Liver (tissue), 9 donors: Measurements from ENCODE around the gene TAL2. TPM values are rescaled to one million over a fixed set of nuclear protein-coding genes. Genes with fewer than 3 reads are reported as not detected.

Experiments used
- DNase-seq: peaks from one replicate; pipeline ENCODE4 v3.0.0-alpha.2; 2017; ENCODE audit warnings: low spot score
- H3K27ac ChIP-seq, 2 donors: one replicate each; pipeline ENCODE4 v1.7.0; 2013; ENCODE audit warnings: inconsistent platforms in 2 of 2, low read length in 2 of 2, control low read depth in 1 of 2, low read depth in 1 of 2, mild to moderate bottlenecking in 1 of 2
- H3K27me3 ChIP-seq, 4 donors: one replicate each; pipeline versions ENCODE4 v1.6.1 to v1.7.0; 2013; ENCODE audit warnings: low read length in 3 of 4, inconsistent platforms in 1 of 4, mild to moderate bottlenecking in 1 of 4, moderate library complexity in 1 of 4; ENCODE audit not compliant: control insufficient read depth in 4 of 4, insufficient read depth in 4 of 4
- H3K36me3 ChIP-seq, 4 donors: one replicate each; pipeline versions ENCODE4 v1.6.1 to v1.7.0; 2013; ENCODE audit warnings: low read length in 3 of 4, mild to moderate bottlenecking in 3 of 4, low read depth in 1 of 4, moderate library complexity in 1 of 4; ENCODE audit not compliant: control insufficient read depth in 4 of 4, insufficient read depth in 3 of 4
- H3K4me1 ChIP-seq, 4 donors: one replicate each; pipeline versions ENCODE4 v1.6.1 to v1.7.0; 2013; ENCODE audit warnings: low read length in 3 of 4, mild to moderate bottlenecking in 3 of 4, moderate library complexity in 1 of 4; ENCODE audit not compliant: control insufficient read depth in 4 of 4, insufficient read depth in 4 of 4
- H3K4me3 ChIP-seq, 3 donors: one replicate each; pipeline versions ENCODE4 v1.6.1 to v1.7.0; 2013; ENCODE audit warnings: low read length in 3 of 3, control low read depth in 1 of 3, low read depth in 1 of 3, mild to moderate bottlenecking in 1 of 3
- H3K9ac ChIP-seq, 2 donors: one replicate each; pipeline ENCODE4 v1.7.0; 2013; ENCODE audit warnings: low read length in 2 of 2, mild to moderate bottlenecking in 2 of 2, moderate library complexity in 2 of 2, control low read depth in 1 of 2, low read depth in 1 of 2
- H3K9me3 ChIP-seq, 4 donors: one replicate each; pipeline versions ENCODE4 v1.6.1 to v1.7.0; 2013; ENCODE audit warnings: low read length in 3 of 4; ENCODE audit not compliant: control insufficient read depth in 4 of 4
- EGR1 ChIP-seq, 2 donors: IDR thresholded peaks; 2 replicates each; pipeline ENCODE4 v1.6.1; 2016 to 2018; ENCODE audit warnings: antibody characterized with exemption in 2 of 2, low read depth in 2 of 2
- FOXA1 ChIP-seq: IDR thresholded peaks from 2 replicates; pipeline ENCODE4 v1.6.1; 2016; ENCODE audit warnings: antibody characterized with exemption
- FOXA2 ChIP-seq: IDR thresholded peaks from 2 replicates; pipeline ENCODE4 v1.6.1; 2016; ENCODE audit warnings: antibody characterized with exemption
- GABPA ChIP-seq, 2 donors: IDR thresholded peaks in 1 of 2; conservative IDR thresholded peaks in 1 of 2; 2 replicates each; pipeline ENCODE4 v1.6.1; 2016; ENCODE audit warnings: antibody characterized with exemption in 2 of 2, mild to moderate bottlenecking in 1 of 2, moderate library complexity in 1 of 2
- HNF4A ChIP-seq, 2 donors: conservative IDR thresholded peaks; 2 replicates each; pipeline ENCODE4 v1.6.1; 2016; ENCODE audit warnings: antibody characterized with exemption in 2 of 2, mild to moderate bottlenecking in 2 of 2
- HNF4G ChIP-seq: IDR thresholded peaks from 2 replicates; pipeline ENCODE4 v1.6.1; 2016; ENCODE audit warnings: antibody characterized with exemption
- JUND ChIP-seq, 2 donors: IDR thresholded peaks; 2 replicates each; pipeline ENCODE4 v1.6.1; 2016; ENCODE audit warnings: antibody characterized with exemption in 2 of 2
- NR2F2 ChIP-seq: IDR thresholded peaks from 2 replicates; pipeline ENCODE4 v1.6.1; 2016; ENCODE audit warnings: antibody characterized with exemption
- RAD21 ChIP-seq, 2 donors: IDR thresholded peaks; 2 replicates each; pipeline ENCODE4 v1.6.1; 2016; ENCODE audit warnings: antibody characterized with exemption in 2 of 2, mild to moderate bottlenecking in 2 of 2
- RXRA ChIP-seq, 2 donors: IDR thresholded peaks; 2 replicates each; pipeline ENCODE4 v1.6.1; 2017 to 2018; ENCODE audit warnings: antibody characterized with exemption in 2 of 2, mild to moderate bottlenecking in 1 of 2
- SP1 ChIP-seq: IDR thresholded peaks from 2 replicates; pipeline ENCODE4 v1.6.1; 2018; ENCODE audit warnings: antibody characterized with exemption, mild to moderate bottlenecking
- TAF1 ChIP-seq: conservative IDR thresholded peaks from 2 replicates; pipeline ENCODE4 v1.6.1; 2016; ENCODE audit warnings: antibody characterized with exemption, mild to moderate bottlenecking
- YY1 ChIP-seq: IDR thresholded peaks from 2 replicates; pipeline ENCODE4 v1.6.1; 2016; ENCODE audit warnings: antibody characterized with exemption, mild to moderate bottlenecking
- WGBS: extraction: QIAGEN DNeasy Blood & Tissue Kit; methylation state at CpG from one replicate; pipeline ENCODE4 v1.1.7; 2013; 5-methylcytosine and 5-hydroxymethylcytosine counted together
- polyA plus RNA-seq, 2 donors: library from polyadenylated mRNA; stranded (reverse) in 1 of 2; unstranded in 1 of 2; fragments of 200-250 nt in 1 of 2; fragments of >200 nt in 1 of 2; fragmentation: Nextera tagmentation in 1 of 2; extraction: Ambion mirVana in 1 of 2; gene quantifications; one replicate each; pipeline versions ENCODE4 v1.2.1 to v1.2.3, GENCODE V29; 2013 to 2015
- total RNA-seq, 2 donors: library from RNA; depleted of rRNA; stranded (reverse); fragments of >200 nt; gene quantifications; one replicate each; pipeline ENCODE4 v1.2.3, GENCODE V29; 2014
- TF ChIP-seq, protein P1 (sequence below): fragments of 150-350 bp; IDR thresholded peaks from 2 replicates; pipeline ENCODE4 v1.5.1; 2017; ENCODE audit warnings: improper control_type of control experiment, low read depth, low read length; ENCODE audit not compliant: missing input control
- TF ChIP-seq, protein P2 (sequence below): IDR thresholded peaks from 2 replicates; pipeline ENCODE4 v1.6.1; 2016; ENCODE audit warnings: antibody characterized with exemption
- TF ChIP-seq, protein P3 (sequence below): IDR thresholded peaks from 2 replicates; pipeline ENCODE4 v1.6.1; 2016; ENCODE audit warnings: antibody characterized with exemption
- TF ChIP-seq, protein P4 (sequence below): IDR thresholded peaks from 2 replicates; pipeline ENCODE4 v1.6.1; 2016; ENCODE audit warnings: antibody characterized with exemption, mild to moderate bottlenecking
- TF ChIP-seq, protein P5 (sequence below): IDR thresholded peaks from 2 replicates; pipeline ENCODE4 v1.6.1; 2016; ENCODE audit warnings: antibody characterized with exemption
- donor health status: healthy.
- donor health status: healthy.
- donor health status: healthy.
- donor health status: healthy.
- donor health status: healthy.

The TAL2 gene
- total and polyA plus RNA-seq, 4 donors: 0.19 to 0.20 TPM; not detected in 2

DNA sequence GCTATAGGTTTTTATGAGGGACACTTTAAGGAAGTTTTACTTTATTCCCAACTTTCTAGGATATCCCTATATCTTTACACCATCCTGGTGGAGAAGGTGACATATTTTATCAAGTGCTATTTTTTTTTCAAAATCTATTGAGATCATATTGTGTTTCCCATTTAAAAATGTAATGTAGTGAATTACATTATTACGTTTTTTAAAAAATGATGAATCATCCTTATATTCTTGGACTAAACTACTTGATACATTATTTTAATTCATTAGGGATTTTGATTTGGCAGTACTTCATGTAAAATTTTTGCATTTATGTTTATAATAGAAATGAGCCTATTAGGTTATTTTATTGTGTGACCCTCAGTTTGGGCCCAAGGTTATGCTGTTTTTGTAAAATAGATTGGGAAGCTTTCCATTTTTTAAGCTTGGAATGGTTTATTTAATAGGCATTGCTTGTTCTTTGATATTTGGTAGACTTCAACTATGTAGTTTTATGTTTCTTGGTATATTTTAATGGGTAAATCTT lies 36.2 kb downstream of the TAL2 start:
- H3K27ac ChIP-seq: no peak overlapping the region
- H3K4me3 ChIP-seq: no peak overlapping the region
- WGBS: 93% methylated on average over 1 of the region's 1 CpG
- DNase-seq: no peak
- H3K36me3 ChIP-seq: no peaks in the 10 kb centered on the region
- peaks cover 3 to 18% (median 11%) of the 10 kb centered on the region in 4 donors for H3K4me1 ChIP-seq
- H3K9me3 ChIP-seq: no peaks in the 10 kb centered on the region
- TF ChIP-seq NR2F2 (no peak), HNF4A (conservative IDR thresholded peaks at IDR 0.05) (no peak), RXRA (IDR thresholded peaks at IDR 0.05) (no peak), GABPA (IDR thresholded peaks at IDR 0.05 in 1 of 2, conservative IDR thresholded peaks at IDR 0.05 in 1 of 2) (no peak), YY1 (no peak), HNF4G (no peak), JUND (IDR thresholded peaks at IDR 0.05) (no peak), EGR1 (IDR thresholded peaks at IDR 0.05; ENCODE audit: low read depth in 2 of 2) (no peak), SP1 (no peak), FOXA1 (no peak), RAD21 (IDR thresholded peaks at IDR 0.05) (no peak)
- TF ChIP-seq, protein P1, sequence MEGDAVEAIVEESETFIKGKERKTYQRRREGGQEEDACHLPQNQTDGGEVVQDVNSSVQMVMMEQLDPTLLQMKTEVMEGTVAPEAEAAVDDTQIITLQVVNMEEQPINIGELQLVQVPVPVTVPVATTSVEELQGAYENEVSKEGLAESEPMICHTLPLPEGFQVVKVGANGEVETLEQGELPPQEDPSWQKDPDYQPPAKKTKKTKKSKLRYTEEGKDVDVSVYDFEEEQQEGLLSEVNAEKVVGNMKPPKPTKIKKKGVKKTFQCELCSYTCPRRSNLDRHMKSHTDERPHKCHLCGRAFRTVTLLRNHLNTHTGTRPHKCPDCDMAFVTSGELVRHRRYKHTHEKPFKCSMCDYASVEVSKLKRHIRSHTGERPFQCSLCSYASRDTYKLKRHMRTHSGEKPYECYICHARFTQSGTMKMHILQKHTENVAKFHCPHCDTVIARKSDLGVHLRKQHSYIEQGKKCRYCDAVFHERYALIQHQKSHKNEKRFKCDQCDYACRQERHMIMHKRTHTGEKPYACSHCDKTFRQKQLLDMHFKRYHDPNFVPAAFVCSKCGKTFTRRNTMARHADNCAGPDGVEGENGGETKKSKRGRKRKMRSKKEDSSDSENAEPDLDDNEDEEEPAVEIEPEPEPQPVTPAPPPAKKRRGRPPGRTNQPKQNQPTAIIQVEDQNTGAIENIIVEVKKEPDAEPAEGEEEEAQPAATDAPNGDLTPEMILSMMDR: no peak
- TF ChIP-seq, protein P2, sequence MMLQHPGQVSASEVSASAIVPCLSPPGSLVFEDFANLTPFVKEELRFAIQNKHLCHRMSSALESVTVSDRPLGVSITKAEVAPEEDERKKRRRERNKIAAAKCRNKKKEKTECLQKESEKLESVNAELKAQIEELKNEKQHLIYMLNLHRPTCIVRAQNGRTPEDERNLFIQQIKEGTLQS: no peak
- TF ChIP-seq, protein P3, sequence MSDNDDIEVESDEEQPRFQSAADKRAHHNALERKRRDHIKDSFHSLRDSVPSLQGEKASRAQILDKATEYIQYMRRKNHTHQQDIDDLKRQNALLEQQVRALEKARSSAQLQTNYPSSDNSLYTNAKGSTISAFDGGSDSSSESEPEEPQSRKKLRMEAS: no peak
- TF ChIP-seq, protein P4, sequence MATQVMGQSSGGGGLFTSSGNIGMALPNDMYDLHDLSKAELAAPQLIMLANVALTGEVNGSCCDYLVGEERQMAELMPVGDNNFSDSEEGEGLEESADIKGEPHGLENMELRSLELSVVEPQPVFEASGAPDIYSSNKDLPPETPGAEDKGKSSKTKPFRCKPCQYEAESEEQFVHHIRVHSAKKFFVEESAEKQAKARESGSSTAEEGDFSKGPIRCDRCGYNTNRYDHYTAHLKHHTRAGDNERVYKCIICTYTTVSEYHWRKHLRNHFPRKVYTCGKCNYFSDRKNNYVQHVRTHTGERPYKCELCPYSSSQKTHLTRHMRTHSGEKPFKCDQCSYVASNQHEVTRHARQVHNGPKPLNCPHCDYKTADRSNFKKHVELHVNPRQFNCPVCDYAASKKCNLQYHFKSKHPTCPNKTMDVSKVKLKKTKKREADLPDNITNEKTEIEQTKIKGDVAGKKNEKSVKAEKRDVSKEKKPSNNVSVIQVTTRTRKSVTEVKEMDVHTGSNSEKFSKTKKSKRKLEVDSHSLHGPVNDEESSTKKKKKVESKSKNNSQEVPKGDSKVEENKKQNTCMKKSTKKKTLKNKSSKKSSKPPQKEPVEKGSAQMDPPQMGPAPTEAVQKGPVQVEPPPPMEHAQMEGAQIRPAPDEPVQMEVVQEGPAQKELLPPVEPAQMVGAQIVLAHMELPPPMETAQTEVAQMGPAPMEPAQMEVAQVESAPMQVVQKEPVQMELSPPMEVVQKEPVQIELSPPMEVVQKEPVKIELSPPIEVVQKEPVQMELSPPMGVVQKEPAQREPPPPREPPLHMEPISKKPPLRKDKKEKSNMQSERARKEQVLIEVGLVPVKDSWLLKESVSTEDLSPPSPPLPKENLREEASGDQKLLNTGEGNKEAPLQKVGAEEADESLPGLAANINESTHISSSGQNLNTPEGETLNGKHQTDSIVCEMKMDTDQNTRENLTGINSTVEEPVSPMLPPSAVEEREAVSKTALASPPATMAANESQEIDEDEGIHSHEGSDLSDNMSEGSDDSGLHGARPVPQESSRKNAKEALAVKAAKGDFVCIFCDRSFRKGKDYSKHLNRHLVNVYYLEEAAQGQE: no peak
- TF ChIP-seq, protein P5, sequence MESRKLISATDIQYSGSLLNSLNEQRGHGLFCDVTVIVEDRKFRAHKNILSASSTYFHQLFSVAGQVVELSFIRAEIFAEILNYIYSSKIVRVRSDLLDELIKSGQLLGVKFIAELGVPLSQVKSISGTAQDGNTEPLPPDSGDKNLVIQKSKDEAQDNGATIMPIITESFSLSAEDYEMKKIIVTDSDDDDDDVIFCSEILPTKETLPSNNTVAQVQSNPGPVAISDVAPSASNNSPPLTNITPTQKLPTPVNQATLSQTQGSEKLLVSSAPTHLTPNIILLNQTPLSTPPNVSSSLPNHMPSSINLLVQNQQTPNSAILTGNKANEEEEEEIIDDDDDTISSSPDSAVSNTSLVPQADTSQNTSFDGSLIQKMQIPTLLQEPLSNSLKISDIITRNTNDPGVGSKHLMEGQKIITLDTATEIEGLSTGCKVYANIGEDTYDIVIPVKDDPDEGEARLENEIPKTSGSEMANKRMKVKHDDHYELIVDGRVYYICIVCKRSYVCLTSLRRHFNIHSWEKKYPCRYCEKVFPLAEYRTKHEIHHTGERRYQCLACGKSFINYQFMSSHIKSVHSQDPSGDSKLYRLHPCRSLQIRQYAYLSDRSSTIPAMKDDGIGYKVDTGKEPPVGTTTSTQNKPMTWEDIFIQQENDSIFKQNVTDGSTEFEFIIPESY: no peak
- no peaks in the 10 kb centered on the region for H3K27me3 ChIP-seq
- no peak overlapping the region for H3K9ac ChIP-seq

DNA sequence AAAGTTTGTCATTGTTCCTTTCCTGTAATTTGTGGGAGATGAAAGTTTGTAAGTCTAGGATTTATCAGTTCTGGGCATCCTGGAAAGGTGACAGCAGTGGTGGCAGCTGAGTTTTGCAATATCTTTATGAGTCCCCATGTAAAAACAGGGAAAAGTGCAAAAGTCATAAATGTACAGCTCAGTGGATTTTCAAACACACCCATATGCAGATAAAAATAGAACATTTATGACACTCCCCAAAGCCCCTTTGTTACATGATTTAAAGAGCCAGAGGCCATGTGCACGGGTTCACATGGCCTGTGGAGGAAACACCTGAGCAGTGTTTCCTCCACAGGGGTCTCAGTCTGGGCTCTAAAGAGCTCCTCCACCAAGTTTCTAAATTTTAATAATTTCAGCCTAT lies 38.4 kb downstream of the TAL2 start:
- peaks cover under 1 to 3% (median 3%) of the 10 kb centered on the region in 4 donors for H3K4me1 ChIP-seq
- H3K4me3 ChIP-seq: no peak overlapping the region
- DNase-seq: no peak
- 75% methylated on average over 1 of the region's 1 CpG for WGBS
- H3K27me3 ChIP-seq: no peaks in the 10 kb centered on the region
- H3K27ac ChIP-seq: no peak overlapping the region
- H3K9me3 ChIP-seq: no peaks in the 10 kb centered on the region
- H3K9ac ChIP-seq: no peak overlapping the region
- H3K36me3 ChIP-seq: no peaks in the 10 kb centered on the region
- TF ChIP-seq FOXA2 (no peak), FOXA1 (no peak), GABPA (IDR thresholded peaks at IDR 0.05 in 1 of 2, conservative IDR thresholded peaks at IDR 0.05 in 1 of 2) (no peak), HNF4A (conservative IDR thresholded peaks at IDR 0.05) (no peak), TAF1 (no peak), SP1 (no peak), YY1 (no peak), RAD21 (IDR thresholded peaks at IDR 0.05) (no peak)
- TF ChIP-seq, protein P4: no peak
- TF ChIP-seq, protein P5: no peak
- TF ChIP-seq, protein P3: no peak
